Measurements from ENCODE around the gene TXNDC9. TPM values are rescaled to one million over a fixed set of nuclear protein-coding genes. Genes with fewer than 3 reads are reported as not detected.
"Not testable (repeated sequence)": the region's sequence is repeated elsewhere in the genome, so short reads cannot be mapped to it uniquely, and the experiment has no call there.

The TXNDC9 gene
- total and polyA plus RNA-seq, 9 donors, result 12.0 to 29.2 (median 19.9) TPM

DNA sequence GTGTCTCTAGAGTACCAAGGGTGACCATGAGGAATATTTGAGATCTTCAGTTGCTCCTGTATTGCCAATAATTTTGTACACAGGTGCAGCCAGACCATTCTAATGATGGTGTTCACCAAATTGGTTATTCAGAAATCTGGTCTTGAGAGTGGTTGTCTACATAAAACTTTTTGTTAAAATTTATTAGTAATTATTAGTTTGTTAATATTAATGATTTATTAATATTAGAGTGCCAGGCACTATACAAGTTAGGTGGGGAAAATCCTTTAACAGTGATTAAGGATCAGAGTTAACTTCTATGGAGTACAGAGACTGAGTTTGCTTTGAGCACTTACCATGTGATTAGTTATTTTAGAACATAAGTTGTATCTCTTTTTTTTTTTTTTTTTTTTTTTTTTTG lies 10.1 kb upstream of the TXNDC9 start:
- H3K4me3 ChIP-seq, result no peak overlapping the region
- H3K9me3 ChIP-seq, result no peaks in the 10 kb centered on the region
- no peaks in the 10 kb centered on the region for H3K27me3 ChIP-seq
- no peaks in the 10 kb centered on the region for H3K36me3 ChIP-seq
- intact Hi-C loops (cut with DNase I), result no loop called here
- TF ChIP-seq POLR2A (IDR thresholded peaks at IDR 0.05), result no peak
- no peak for TF ChIP-seq EP300 (IDR thresholded peaks at IDR 0.05)
- TF ChIP-seq, protein P1, sequence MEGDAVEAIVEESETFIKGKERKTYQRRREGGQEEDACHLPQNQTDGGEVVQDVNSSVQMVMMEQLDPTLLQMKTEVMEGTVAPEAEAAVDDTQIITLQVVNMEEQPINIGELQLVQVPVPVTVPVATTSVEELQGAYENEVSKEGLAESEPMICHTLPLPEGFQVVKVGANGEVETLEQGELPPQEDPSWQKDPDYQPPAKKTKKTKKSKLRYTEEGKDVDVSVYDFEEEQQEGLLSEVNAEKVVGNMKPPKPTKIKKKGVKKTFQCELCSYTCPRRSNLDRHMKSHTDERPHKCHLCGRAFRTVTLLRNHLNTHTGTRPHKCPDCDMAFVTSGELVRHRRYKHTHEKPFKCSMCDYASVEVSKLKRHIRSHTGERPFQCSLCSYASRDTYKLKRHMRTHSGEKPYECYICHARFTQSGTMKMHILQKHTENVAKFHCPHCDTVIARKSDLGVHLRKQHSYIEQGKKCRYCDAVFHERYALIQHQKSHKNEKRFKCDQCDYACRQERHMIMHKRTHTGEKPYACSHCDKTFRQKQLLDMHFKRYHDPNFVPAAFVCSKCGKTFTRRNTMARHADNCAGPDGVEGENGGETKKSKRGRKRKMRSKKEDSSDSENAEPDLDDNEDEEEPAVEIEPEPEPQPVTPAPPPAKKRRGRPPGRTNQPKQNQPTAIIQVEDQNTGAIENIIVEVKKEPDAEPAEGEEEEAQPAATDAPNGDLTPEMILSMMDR (IDR thresholded peaks at IDR 0.05), result no peak
- peaks cover 2% of the 10 kb centered on the region for H3K4me1 ChIP-seq (ENCODE audit: insufficient read depth)
- no peak for DNase-seq
- H3K27ac ChIP-seq, result no peak overlapping the region

DNA sequence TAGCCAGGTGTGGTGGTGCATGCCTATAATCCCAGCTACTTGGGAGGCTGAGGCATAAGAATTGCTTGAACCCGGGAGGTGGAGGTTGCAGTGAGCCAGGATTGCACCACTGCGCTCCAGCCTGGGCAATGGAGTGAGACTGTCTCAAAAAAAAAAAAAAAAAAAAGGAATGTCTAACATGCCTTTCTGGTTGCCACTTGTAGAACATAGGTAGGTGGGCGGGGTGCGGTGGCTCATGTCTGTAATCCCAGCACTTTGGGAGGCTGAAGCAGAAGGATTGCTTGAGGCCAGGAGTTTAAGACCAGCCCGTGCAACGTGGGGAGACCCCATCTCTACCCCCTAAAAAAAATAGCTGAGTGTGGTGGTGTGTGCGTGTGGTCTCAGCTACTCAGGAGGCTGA lies 9.3 kb upstream of the TXNDC9 start:
- WGBS, 3 donors, result 96% methylated on average over 7 of the region's 7 CpGs
- intact Hi-C loops (cut with DNase I); H3K27ac ChIP-seq; DNase-seq; H3K36me3 ChIP-seq; H3K4me3 ChIP-seq; H3K9me3 ChIP-seq; H3K27me3 ChIP-seq; H3K4me1 ChIP-seq (ENCODE audit: insufficient read depth): not testable (repeated sequence)

DNA sequence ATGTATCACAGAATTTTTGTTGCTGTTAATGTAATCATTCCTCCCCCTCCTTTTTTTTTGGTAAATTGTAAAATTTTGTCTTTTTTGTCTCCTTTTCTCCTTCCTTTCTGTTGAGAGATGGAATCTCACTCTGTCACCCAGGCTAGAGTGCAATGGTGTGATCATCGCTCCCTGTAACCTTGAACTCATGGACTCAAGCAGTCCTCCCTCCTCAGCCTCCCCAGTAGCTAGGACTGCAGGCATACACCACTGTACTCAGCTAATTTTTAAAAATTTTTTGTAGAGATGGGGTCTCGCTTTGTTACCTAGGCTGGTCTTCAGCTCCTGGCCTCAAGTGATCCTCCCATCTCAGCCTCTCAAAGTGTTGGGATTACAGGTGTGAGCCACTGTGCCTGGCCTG lies 6.4 kb upstream of the TXNDC9 start:
- no peak for TF ChIP-seq EP300 (IDR thresholded peaks at IDR 0.05)
- TF ChIP-seq, protein P1 (IDR thresholded peaks at IDR 0.05), result no peak
- TF ChIP-seq POLR2A (IDR thresholded peaks at IDR 0.05), result no peak
- WGBS, 3 donors, result 90 to 98% (median 98%) methylated on average over 2 of the region's 2 CpGs
- Histone ChIP-seq H3K27me3 (no peaks in the 10 kb centered on the region), H3K4me3 (no peak overlapping the region), H3K9me3 (no peaks in the 10 kb centered on the region), H3K27ac (no peak overlapping the region), H3K36me3 (no peaks in the 10 kb centered on the region), H3K4me1 (ENCODE audit: insufficient read depth) (peaks cover 4% of the 10 kb centered on the region)
- intact Hi-C loops (cut with DNase I), result loop anchor here in 1 of 4 donors (5.0 kb wide), 1 partner anchor 155 kb away; no protein-coding TSS in a partner anchor
- DNase-seq, result no peak

DNA sequence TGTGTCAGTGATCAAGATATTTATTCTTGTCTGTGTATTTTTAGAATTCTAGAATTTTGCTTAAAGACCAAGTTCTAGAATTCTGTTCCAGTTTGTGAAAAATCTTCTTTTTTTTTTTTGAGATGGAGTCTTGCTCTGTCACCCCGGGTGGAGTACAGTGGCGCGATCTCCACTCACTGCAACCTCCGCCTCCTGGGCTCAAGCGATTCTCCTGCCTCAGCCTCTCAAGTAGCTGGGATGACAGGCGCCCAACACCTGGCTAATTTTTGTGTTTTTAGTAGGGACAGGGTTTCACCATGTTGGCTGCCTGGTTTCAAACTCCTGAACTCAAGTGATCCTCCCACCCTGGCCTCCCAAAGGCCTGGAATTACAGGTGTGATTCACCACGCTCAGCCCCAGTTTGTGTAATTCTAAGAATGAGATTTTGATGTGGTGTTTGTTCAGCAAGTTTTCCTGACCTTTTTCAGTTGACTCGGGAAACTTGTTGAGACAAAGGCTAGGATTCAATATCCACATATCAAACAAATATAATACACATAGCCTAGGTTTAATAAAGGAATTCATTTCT lies 4.6 kb upstream of the TXNDC9 start:
- intact Hi-C loops (cut with DNase I), result loop anchor here in 1 of 4 donors (5.0 kb wide), 1 partner anchor 157 kb away; no protein-coding TSS in a partner anchor

DNA sequence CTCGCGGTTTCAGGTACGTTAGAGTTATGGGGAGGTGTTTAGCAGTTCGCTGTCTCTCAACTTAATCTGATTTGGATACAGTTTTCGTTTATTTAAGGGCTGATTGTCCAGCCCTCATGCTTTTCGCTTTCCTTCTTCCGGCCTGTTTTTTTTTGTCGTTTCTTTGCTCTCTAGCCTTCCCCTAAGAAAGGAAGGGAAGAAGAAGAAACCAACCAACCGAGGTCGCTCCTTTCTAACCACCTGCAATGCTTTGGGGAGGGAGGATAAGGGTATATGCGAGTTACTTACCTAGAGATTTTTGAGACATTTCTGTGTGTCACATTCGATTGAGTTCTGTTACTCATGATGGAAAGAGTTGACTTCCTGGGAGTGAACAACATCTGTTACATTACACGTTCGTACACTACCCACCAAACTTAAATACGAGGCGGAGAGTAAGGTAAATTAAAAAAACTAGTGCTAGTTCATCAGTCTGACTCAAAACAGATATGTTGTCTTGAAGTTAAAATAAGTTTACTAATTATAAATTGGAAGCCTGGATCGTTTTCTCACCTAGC lies 2.0 kb upstream of the TXNDC9 start:
- TF ChIP-seq, protein P1 (IDR thresholded peaks at IDR 0.05), result no peak
- TF ChIP-seq POLR2A (IDR thresholded peaks at IDR 0.05) (no peak), EP300 (IDR thresholded peaks at IDR 0.05) (no peak)
- intact Hi-C loops (cut with DNase I), result loop anchor here in 2 of 4 donors (5.0 to 10.0 kb wide), 3 partner anchors 149 to 157 kb away; partner anchors contain the start of genes MITD1 (in 2 of the 2), MRPL30 (in 2 of the 2) and REV1 (in 1 of the 2)
- no peak overlapping the region for H3K27ac ChIP-seq
- H3K4me3 ChIP-seq, result peak overlapping the region; percentile 83
- H3K36me3 ChIP-seq, result no peaks in the 10 kb centered on the region
- H3K9me3 ChIP-seq, result no peaks in the 10 kb centered on the region
- no peaks in the 10 kb centered on the region for H3K27me3 ChIP-seq
- DNase-seq, result no peak
- peaks cover 2% of the 10 kb centered on the region for H3K4me1 ChIP-seq (ENCODE audit: insufficient read depth)
- WGBS, 3 donors, result 2 to 5% (median 4%) methylated on average over 17 of the region's 17 CpGs

More for the DNA sequence above, 4.6 kb upstream of the TXNDC9 start:
- no peak for DNase-seq
- H3K4me3 ChIP-seq, result no peak overlapping the region
- no peak for TF ChIP-seq EP300 (IDR thresholded peaks at IDR 0.05)
- peaks cover 4% of the 10 kb centered on the region for H3K4me1 ChIP-seq (ENCODE audit: insufficient read depth)
- 88 to 92% (median 88%) methylated on average over 8 of the region's 8 CpGs for WGBS, 3 donors
- H3K27ac ChIP-seq, result no peak overlapping the region
- H3K36me3 ChIP-seq, result no peaks in the 10 kb centered on the region
- H3K27me3 ChIP-seq, result no peaks in the 10 kb centered on the region
- H3K9me3 ChIP-seq, result no peaks in the 10 kb centered on the region
